HUDEP-2 (cell line): Measurements from ENCODE around the gene FAM169A.
"Not testable (repeated sequence)": the region's sequence is repeated elsewhere in the genome, so short reads cannot be mapped to it uniquely, and the experiment has no call there.

Experiments
- DNase-seq, 76 experiments: peaks; one replicate each; lab custom pipeline; 2025; ENCODE audit not compliant: unreplicated experiment in 76 of 76; lab: John Stamatoyannopoulos, UW

The FAM169A gene

GRCh38 chr5:74870299-74871067, 4.3 kb upstream of the FAM169A start:
- no peak for DNase-seq

GRCh38 chr5:74869414-74869813, 3.2 kb upstream of the FAM169A start:
- not testable (repeated sequence) for DNase-seq

GRCh38 chr5:74866596-74867162, 492 bp upstream of the FAM169A start:
- no peak for DNase-seq

- no peak for DNase-seq
Observed at GRCh38 chr5:74865256-74865803, 857 bp downstream of the FAM169A start.

GRCh38 chr5:74864823-74865222, 1.4 kb downstream of the FAM169A start:
- DNase-seq = no peak

- DNase-seq = no peak
Observed at GRCh38 chr5:74863726-74864125, 2.5 kb downstream of the FAM169A start.

- DNase-seq = no peak
Observed at GRCh38 chr5:74862221-74862620, 4.0 kb downstream of the FAM169A start.

GRCh38 chr5:74856975-74857374, 9.2 kb downstream of the FAM169A start:
- not testable (repeated sequence) for DNase-seq

- DNase-seq = no peak
Observed at GRCh38 chr5:74853256-74853655, 12.9 kb downstream of the FAM169A start.

GRCh38 chr5:74851684-74852353, 14.4 kb downstream of the FAM169A start:
- no peak for DNase-seq

GRCh38 chr5:74850789-74851425, 15.3 kb downstream of the FAM169A start:
- no peak for DNase-seq

- DNase-seq = no peak
Observed at GRCh38 chr5:74850030-74850429, 16.2 kb downstream of the FAM169A start.

- no peak for DNase-seq
Observed at GRCh38 chr5:74848553-74849025, 17.6 kb downstream of the FAM169A start.

GRCh38 chr5:74839229-74839628, 27.0 kb downstream of the FAM169A start:
- DNase-seq = no peak

GRCh38 chr5:74838262-74838661, 27.9 kb downstream of the FAM169A start:
- no peak for DNase-seq

- no peak for DNase-seq
Observed at GRCh38 chr5:74837115-74837514, 29.1 kb downstream of the FAM169A start.

- no peak for DNase-seq
Observed at GRCh38 chr5:74833537-74834266, 32.5 kb downstream of the FAM169A start.

- DNase-seq = no peak
Observed at GRCh38 chr5:74829413-74829812, 36.8 kb downstream of the FAM169A start.

- no peak for DNase-seq
Observed at GRCh38 chr5:74822288-74822687, 43.9 kb downstream of the FAM169A start.

GRCh38 chr5:74816875-74817274, 49.3 kb downstream of the FAM169A start:
- DNase-seq = no peak
